ENCODE data around the gene CRACDL. TPM values are rescaled to one million over a fixed set of nuclear protein-coding genes. Genes with fewer than 3 reads are reported as not detected.

The CRACDL gene
- total and polyA plus RNA-seq, 4 experiments from 2014 or later: 0.25 to 1.3 (median 1.2) TPM

DNA sequence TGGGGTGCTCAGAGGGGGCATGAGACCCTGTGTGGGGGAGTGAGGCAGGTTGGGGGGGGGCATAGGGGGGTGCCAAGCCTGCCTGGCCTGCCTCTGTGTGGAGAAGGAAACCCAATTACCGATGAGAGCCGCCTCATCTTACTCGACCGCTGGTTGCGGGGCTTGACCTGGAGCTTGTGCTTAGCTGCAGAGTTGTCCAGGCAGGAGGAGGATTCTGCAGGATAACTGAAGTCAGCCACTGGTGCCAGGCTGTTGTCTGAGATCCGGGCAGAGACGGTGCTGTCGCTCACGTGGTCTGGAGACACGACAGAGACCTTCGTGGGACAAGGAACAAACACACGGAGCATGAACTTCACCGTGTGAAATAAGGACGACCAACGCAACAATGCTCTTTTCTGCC, 109.2 kb downstream of the CRACDL start:
- peaks cover 0 to 3% of the 10 kb centered on the region in 2 donors for H3K36me3 Mint-ChIP-seq
- CTCF ChIA-PET (ENCODE audit: partially characterized antibody): interaction anchor here (0.8 to 6.7 kb wide), 3 partner anchors 10 to 97 kb away, joined by 3 to 30 read pairs (median 3); no protein-coding TSS in a partner anchor
- POLR2A ChIA-PET (ENCODE audit: partially characterized antibody): interaction anchor here (1.0 to 19.4 kb wide), 3 partner anchors 9 to 95 kb away, joined by 3 to 209 read pairs (median 9); partner anchors contain the start of gene MGAT4A
- H3K27me3 Mint-ChIP-seq: peaks cover 0 to 1% of the 10 kb centered on the region in 2 donors
- Histone ChIP-seq H3K36me3 (ENCODE audit: insufficient read depth, low read length) (no peaks in the 10 kb centered on the region), H3K9me3 (ENCODE audit: control insufficient read depth in 1 of 2, low read length in 2 of 2) (no peaks in the 10 kb centered on the region), H3K4me3 (ENCODE audit: low read length in 2 of 2) (no peak overlapping the region), H3K27ac (ENCODE audit: low read depth, low read length) (no peak overlapping the region), H3K4me1 (ENCODE audit: insufficient read depth, low read length) (peaks cover 53% of the 10 kb centered on the region), H3K27me3 (ENCODE audit: insufficient read depth, low read length) (no peaks in the 10 kb centered on the region)
- H3K9me3 Mint-ChIP-seq: no peaks in the 10 kb centered on the region
- H3K4me1 Mint-ChIP-seq: peaks cover 46 to 84% (median 68%) of the 10 kb centered on the region in 4 donors
- DNase-seq: no peak
- intact Hi-C loops (cut with micrococcal nuclease): no loop called here
- H3K4me3 Mint-ChIP-seq: peak overlapping the region in 2 of 8 donors; percentile 36 to 79
- peak overlapping the region in 6 of 7 donors; percentile 76 to 93 (median 86) for H3K27ac Mint-ChIP-seq

GRCh38 chr2:98825858-98826257, 110.2 kb downstream of the CRACDL start:
- no peak overlapping the region for H3K27ac ChIP-seq (ENCODE audit: low read depth, low read length)
- intact Hi-C loops (cut with micrococcal nuclease): no loop called here
- DNase-seq: no peak
- peak overlapping the region in 1 of 8 donors; percentile 39 for H3K4me3 Mint-ChIP-seq
- H3K27ac Mint-ChIP-seq: peak overlapping the region in 6 of 7 donors; percentile 62 to 93 (median 90)
- peaks cover 53% of the 10 kb centered on the region for H3K4me1 ChIP-seq (ENCODE audit: insufficient read depth, low read length)
- no peak overlapping the region for H3K4me3 ChIP-seq (ENCODE audit: low read length in 2 of 2)
- H3K27me3 ChIP-seq (ENCODE audit: insufficient read depth, low read length): no peaks in the 10 kb centered on the region
- H3K27me3 Mint-ChIP-seq: peaks cover 0 to 1% of the 10 kb centered on the region in 2 donors
- ChIA-PET POLR2A (ENCODE audit: partially characterized antibody) (interaction anchor here (1.0 to 19.4 kb wide), 3 partner anchors 10 to 94 kb away, joined by 3 to 209 read pairs (median 9); partner anchors contain the start of gene MGAT4A), CTCF (ENCODE audit: partially characterized antibody) (interaction anchor here (0.7 to 6.7 kb wide), 3 partner anchors 55 to 176 kb away, joined by 3 to 30 read pairs (median 3); no protein-coding TSS in a partner anchor)
- H3K9me3 Mint-ChIP-seq: no peaks in the 10 kb centered on the region
- no peaks in the 10 kb centered on the region for H3K9me3 ChIP-seq (ENCODE audit: control insufficient read depth in 1 of 2, low read length in 2 of 2)
- peaks cover 43 to 82% (median 64%) of the 10 kb centered on the region in 4 donors for H3K4me1 Mint-ChIP-seq
- H3K36me3 ChIP-seq (ENCODE audit: insufficient read depth, low read length): no peaks in the 10 kb centered on the region
- H3K36me3 Mint-ChIP-seq: peaks cover 0 to 3% of the 10 kb centered on the region in 2 donors

- DNase-seq: no peak
- Mint-ChIP-seq H3K36me3 (peaks cover 0 to 3% of the 10 kb centered on the region in 2 donors), H3K9me3 (no peaks in the 10 kb centered on the region), H3K27ac (peak overlapping the region; percentile 62 to 93 (median 89)), H3K27me3 (peaks cover 0 to 1% of the 10 kb centered on the region in 2 donors), H3K4me1 (peaks cover 45 to 82% (median 63%) of the 10 kb centered on the region in 4 donors), H3K4me3 (peak overlapping the region in 1 of 8 donors; percentile 5)
- Histone ChIP-seq H3K4me1 (ENCODE audit: insufficient read depth, low read length) (peaks cover 48% of the 10 kb centered on the region), H3K27ac (ENCODE audit: low read depth, low read length) (no peak overlapping the region), H3K4me3 (ENCODE audit: low read length in 2 of 2) (no peak overlapping the region), H3K9me3 (ENCODE audit: control insufficient read depth in 1 of 2, low read length in 2 of 2) (no peaks in the 10 kb centered on the region), H3K27me3 (ENCODE audit: insufficient read depth, low read length) (no peaks in the 10 kb centered on the region), H3K36me3 (ENCODE audit: insufficient read depth, low read length) (no peaks in the 10 kb centered on the region)
- ChIA-PET CTCF (ENCODE audit: partially characterized antibody) (interaction anchor here (0.7 to 6.7 kb wide), 3 partner anchors 54 to 176 kb away, joined by 3 to 30 read pairs (median 3); no protein-coding TSS in a partner anchor), POLR2A (ENCODE audit: partially characterized antibody) (interaction anchor here (2.6 to 19.4 kb wide), 2 partner anchors 54 to 93 kb away, joined by 9 to 209 read pairs; partner anchors contain the start of gene MGAT4A)
- intact Hi-C loops (cut with micrococcal nuclease): no loop called here
These were observed 110.6 kb downstream of the CRACDL start for GRCh38 chr2:98825404-98825803.

DNA sequence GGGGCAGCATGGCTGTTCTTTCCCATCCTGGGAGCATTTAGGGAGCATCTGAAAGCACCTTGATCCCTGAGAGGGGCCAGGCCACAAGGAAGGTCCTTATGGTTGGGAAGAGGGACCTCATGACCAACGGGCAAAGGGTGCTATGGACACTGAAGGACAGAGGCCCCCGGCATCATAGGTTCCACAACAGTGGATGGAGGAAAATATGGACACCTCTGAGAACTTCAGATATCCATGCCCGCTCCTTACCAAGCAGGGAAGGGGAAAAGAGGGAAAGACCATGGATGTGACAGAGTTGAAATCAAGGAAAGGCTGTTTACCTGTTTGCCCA, 111.0 kb downstream of the CRACDL start:
- H3K27me3 Mint-ChIP-seq: peaks cover 0 to 1% of the 10 kb centered on the region in 2 donors
- CTCF ChIA-PET (ENCODE audit: partially characterized antibody): interaction anchor here (1.7 to 6.7 kb wide), 5 partner anchors 54 to 175 kb away, joined by 4 to 30 read pairs (median 4); no protein-coding TSS in a partner anchor
- peaks cover 45 to 78% (median 60%) of the 10 kb centered on the region in 4 donors for H3K4me1 Mint-ChIP-seq
- no peaks in the 10 kb centered on the region for H3K36me3 ChIP-seq (ENCODE audit: insufficient read depth, low read length)
- peak overlapping the region in 6 of 7 donors; percentile 35 to 93 (median 66) for H3K27ac Mint-ChIP-seq
- H3K4me3 ChIP-seq (ENCODE audit: low read length in 2 of 2): no peak overlapping the region
- POLR2A ChIA-PET (ENCODE audit: partially characterized antibody): interaction anchor here (1.0 to 19.4 kb wide), 3 partner anchors 53 to 169 kb away, joined by 4 to 209 read pairs (median 55); partner anchors contain the start of gene MGAT4A
- H3K27ac ChIP-seq (ENCODE audit: low read depth, low read length): no peak overlapping the region
- no peaks in the 10 kb centered on the region for H3K9me3 ChIP-seq (ENCODE audit: control insufficient read depth in 1 of 2, low read length in 2 of 2)
- peaks cover 0 to 3% of the 10 kb centered on the region in 2 donors for H3K36me3 Mint-ChIP-seq
- H3K27me3 ChIP-seq (ENCODE audit: insufficient read depth, low read length): no peaks in the 10 kb centered on the region
- peaks cover 44% of the 10 kb centered on the region for H3K4me1 ChIP-seq (ENCODE audit: insufficient read depth, low read length)
- H3K9me3 Mint-ChIP-seq: no peaks in the 10 kb centered on the region
- DNase-seq: no peak
- intact Hi-C loops (cut with micrococcal nuclease): no loop called here
- no peak overlapping the region for H3K4me3 Mint-ChIP-seq

DNA sequence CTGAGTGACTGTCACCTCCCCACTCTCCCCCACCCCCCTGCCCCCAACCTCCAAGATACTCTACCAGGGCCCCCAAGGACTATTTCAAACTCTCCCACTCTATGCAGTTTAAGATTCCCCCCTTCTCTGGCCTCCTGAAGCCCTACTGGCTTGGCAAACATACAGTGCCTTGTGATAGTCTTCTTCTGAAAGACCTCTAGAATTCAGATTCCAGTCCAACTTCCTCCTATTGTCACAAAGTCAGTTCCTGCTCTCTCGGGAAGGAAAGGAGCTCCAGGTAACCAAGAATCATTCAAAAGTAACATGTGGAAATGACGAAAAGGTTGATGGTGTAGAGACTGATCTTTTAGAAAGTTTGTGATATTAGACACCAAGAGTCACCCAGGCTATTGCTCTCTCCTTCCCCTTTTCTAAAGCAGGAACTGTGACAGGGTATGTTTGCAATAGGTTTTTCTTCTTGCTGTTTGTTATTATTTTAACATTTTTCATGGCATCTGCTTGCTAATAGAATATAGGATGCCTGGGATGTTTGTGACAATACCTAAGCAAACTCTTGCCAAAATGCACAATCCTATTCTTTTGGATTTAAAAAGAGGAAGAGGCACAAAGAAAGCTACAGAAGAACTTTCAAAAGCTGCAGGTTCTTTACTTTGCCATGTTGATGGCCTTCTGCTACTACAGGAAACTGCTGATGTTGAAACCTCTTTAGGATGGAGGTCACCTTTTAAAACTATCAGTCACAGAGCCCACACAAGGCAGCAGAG, 111.6 kb downstream of the CRACDL start:
- DNase-seq: no peak

GRCh38 chr2:98823196-98824170, 112.5 kb downstream of the CRACDL start:
- intact Hi-C loops (cut with micrococcal nuclease): no loop called here
- H3K4me3 Mint-ChIP-seq: peak overlapping the region; percentile 83 to 93 (median 86)
- no peaks in the 10 kb centered on the region for H3K9me3 Mint-ChIP-seq
- H3K36me3 ChIP-seq (ENCODE audit: insufficient read depth, low read length): no peaks in the 10 kb centered on the region
- H3K27ac Mint-ChIP-seq: peak overlapping the region; percentile 45 to 93 (median 88)
- H3K4me1 Mint-ChIP-seq: peaks cover 32 to 63% (median 45%) of the 10 kb centered on the region in 4 donors
- POLR2A ChIA-PET (ENCODE audit: partially characterized antibody): interaction anchor here (0.8 to 19.4 kb wide), 14 partner anchors 13 to 215 kb away, joined by 3 to 209 read pairs (median 5); partner anchors contain the start of gene MGAT4A
- no peak for DNase-seq
- H3K9me3 ChIP-seq (ENCODE audit: control insufficient read depth in 1 of 2, low read length in 2 of 2): no peaks in the 10 kb centered on the region
- CTCF ChIA-PET (ENCODE audit: partially characterized antibody): interaction anchor here (0.6 to 6.7 kb wide), 17 partner anchors 9 to 1127 kb away, joined by 3 to 30 read pairs (median 4); no protein-coding TSS in a partner anchor
- peaks cover 0 to 3% of the 10 kb centered on the region in 2 donors for H3K36me3 Mint-ChIP-seq
- H3K4me3 ChIP-seq (ENCODE audit: low read length in 2 of 2): peak overlapping the region in 1 of 2 donors; percentile 43
- peaks cover 0 to 1% of the 10 kb centered on the region in 2 donors for H3K27me3 Mint-ChIP-seq
- H3K27me3 ChIP-seq (ENCODE audit: insufficient read depth, low read length): no peaks in the 10 kb centered on the region
- H3K27ac ChIP-seq (ENCODE audit: low read depth, low read length): peak overlapping the region; percentile 39
- peaks cover 29% of the 10 kb centered on the region for H3K4me1 ChIP-seq (ENCODE audit: insufficient read depth, low read length)

More for the DNA sequence above, 111.6 kb downstream of the CRACDL start:
- peaks cover 0 to 3% of the 10 kb centered on the region in 2 donors for H3K36me3 Mint-ChIP-seq
- POLR2A ChIA-PET (ENCODE audit: partially characterized antibody): interaction anchor here (0.8 to 19.4 kb wide), 7 partner anchors 12 to 175 kb away, joined by 3 to 209 read pairs (median 4); partner anchors contain the start of gene MGAT4A
- H3K4me3 ChIP-seq (ENCODE audit: low read length in 2 of 2): no peak overlapping the region
- H3K36me3 ChIP-seq (ENCODE audit: insufficient read depth, low read length): no peaks in the 10 kb centered on the region
- CTCF ChIA-PET (ENCODE audit: partially characterized antibody): interaction anchor here (0.6 to 6.7 kb wide), 10 partner anchors 51 to 1128 kb away, joined by 3 to 30 read pairs (median 4); no protein-coding TSS in a partner anchor
- peak overlapping the region; percentile 45 to 93 (median 87) for H3K27ac Mint-ChIP-seq
- no peaks in the 10 kb centered on the region for H3K27me3 ChIP-seq (ENCODE audit: insufficient read depth, low read length)
- no peaks in the 10 kb centered on the region for H3K9me3 ChIP-seq (ENCODE audit: control insufficient read depth in 1 of 2, low read length in 2 of 2)
- peak overlapping the region in 7 of 8 donors; percentile 9 to 89 (median 18) for H3K4me3 Mint-ChIP-seq
- H3K27me3 Mint-ChIP-seq: peaks cover 0 to 1% of the 10 kb centered on the region in 2 donors
- H3K27ac ChIP-seq (ENCODE audit: low read depth, low read length): no peak overlapping the region
- H3K4me1 ChIP-seq (ENCODE audit: insufficient read depth, low read length): peaks cover 39% of the 10 kb centered on the region
- peaks cover 40 to 72% (median 55%) of the 10 kb centered on the region in 4 donors for H3K4me1 Mint-ChIP-seq
- H3K9me3 Mint-ChIP-seq: no peaks in the 10 kb centered on the region
- intact Hi-C loops (cut with micrococcal nuclease): no loop called here

All from CD4-positive, alpha-beta memory T cell (primary cell).